HG03039 (cell line): ENCODE data around the gene MYOM3.
"Not testable (repeated sequence)": the region's sequence is repeated elsewhere in the genome, so short reads cannot be mapped to it uniquely, and the experiment has no call there.

ENCODE experiments used
- ATAC-seq: cut with Tn5 transposase; IDR thresholded peaks from one replicate; pipeline ENCODE4 v1.9.1; 2021; ENCODE audit warnings: mild to moderate bottlenecking, moderate library complexity; ENCODE audit not compliant: unreplicated experiment

The MYOM3 gene

DNA sequence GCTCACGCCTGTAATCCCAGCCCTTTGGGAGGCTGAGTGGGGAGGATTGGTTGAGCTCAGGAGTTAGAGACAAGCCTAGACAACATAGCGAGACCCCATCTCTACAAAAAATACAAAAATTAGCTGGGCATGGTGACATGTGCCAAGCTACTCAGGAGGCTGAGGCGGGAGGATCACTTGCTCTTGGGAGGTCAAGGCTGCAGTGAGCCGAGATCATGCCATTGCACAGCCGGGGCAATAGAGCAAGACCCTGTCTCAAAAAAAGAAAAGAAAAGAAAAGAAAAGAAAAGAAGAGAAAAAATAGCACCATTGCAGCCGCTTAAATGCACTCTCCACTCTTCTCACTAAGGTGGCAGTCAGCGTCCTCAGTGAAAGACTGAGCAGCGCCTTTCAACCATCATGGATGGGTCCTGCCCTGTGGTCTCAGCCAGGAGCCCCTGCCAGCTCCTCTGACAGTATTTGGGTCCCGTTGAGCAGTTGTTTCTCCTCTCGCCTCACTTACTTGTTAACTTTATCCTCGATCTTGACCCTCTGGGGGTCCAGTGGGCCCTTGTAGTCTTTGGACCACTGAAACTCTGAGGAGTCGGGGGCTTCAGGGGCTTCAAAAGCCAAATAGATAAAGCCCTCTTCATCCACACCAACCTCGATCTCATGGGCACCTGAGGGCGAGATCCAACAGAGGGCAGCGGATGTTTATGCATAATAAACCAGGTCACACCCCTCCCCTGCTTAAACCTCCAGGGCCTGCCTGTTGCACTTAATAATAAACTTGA, 36.9 kb downstream of the MYOM3 start:
- ATAC-seq = no peak

DNA sequence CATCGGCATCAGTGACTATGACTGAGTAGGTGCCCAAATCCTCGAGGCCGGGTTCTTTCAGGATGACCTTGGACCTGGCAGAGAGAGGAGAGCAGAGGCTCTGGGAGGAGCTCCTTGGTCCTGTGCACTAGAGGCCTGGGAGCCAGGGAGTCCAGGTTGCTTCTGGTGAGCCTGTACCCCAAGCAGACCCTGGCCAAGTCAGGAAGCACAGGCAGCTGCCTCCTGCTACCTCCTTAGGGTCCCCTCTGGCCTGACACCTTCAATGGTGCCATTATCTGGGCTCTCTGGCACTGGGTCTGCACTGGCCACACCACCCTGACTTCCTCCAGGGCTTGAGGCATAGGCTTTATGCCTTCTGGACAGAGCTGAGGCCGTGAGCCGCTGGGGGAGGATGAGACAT, 37.7 kb downstream of the MYOM3 start:
- ATAC-seq = no peak

- no peak for ATAC-seq
These were observed 40.0 kb downstream of the MYOM3 start for GRCh38 chr1:24071941-24072340.

DNA sequence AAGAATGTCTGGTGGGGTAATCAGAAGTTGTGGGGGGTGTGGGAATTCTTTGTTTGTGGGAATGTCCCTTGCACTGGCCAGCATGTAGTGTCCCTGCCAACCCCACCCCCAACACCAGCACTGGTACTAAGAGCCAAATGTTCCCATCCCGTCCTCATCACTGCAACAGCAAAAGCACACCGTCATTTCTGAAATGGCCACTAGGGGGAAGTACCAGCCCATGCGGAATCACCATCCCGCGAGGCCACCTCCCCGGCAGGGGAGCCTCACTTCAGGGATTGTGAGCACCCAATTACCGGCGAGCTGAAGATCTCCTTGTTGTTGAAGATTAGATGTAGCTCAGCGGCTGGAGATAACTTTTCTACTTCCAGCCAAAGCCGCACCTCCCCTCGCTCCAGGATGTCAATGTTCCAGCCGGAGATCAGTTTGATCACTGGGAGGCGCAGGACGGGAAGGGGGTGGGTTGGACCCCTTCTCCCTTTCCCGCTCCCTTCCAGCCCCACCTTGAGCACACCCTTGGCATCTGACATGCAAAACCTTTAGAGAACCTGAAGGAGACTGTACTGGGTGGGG, 41.0 kb downstream of the MYOM3 start:
- no peak for ATAC-seq

DNA sequence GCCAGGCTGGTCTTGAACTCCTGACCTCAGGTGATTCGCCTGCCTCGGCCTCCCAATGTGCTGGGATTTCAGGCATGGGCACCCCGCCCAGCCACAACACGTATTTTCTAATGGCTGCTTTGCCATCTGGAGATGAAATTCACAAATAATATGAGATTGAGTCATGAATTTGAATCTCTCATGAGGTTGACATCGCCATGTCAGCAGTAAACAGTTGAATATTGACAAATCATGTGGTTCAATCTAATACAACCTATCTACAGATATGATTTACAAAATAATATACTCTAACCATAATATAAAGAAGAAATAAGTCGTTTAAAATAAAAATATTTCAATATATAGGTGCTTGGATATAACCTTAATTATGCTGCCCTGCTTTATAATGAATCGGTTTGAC, 42.1 kb downstream of the MYOM3 start:
- ATAC-seq = no peak

- no peak for ATAC-seq
These were observed 44.0 kb downstream of the MYOM3 start for GRCh38 chr1:24067978-24068377.

DNA sequence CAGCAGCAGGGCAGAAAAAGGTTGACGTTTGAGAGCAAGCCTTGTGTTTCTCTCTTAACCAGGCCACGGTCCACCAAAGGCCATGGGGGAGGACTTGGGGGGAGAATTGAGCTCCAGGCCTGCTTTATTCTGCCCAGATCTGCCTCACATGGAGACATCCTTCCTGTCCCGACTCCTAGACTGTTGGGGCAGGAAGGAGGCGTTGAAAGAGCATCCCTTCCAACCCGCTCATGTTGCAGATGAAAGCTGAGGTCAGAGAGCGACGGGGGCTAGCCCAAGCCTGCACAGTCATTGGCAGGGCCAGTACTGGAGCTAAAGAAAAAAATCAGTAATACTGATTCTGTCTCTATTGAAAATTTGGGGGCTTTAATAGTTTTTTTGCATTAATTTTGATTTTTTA, 46.6 kb downstream of the MYOM3 start:
- no peak for ATAC-seq

DNA sequence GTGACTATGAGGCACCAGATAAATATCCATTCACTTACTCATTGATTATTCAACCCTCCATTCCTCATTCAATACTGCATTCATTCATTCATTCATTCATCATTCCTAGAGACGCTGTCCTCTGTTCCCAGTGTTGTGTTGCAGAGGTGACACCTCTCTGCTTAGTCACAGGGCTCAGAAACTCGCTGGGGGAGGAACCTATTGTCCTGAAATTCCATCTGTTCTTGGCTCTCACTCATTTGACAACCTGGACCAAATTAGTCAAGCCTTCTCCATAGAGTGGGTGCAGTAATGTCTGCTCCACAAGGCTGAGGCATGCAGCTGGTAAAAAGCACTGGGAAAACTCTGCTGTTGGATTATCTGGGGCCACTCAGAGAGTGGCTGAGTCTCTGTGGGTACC, 49.7 kb downstream of the MYOM3 start:
- no peak for ATAC-seq

- no peak for ATAC-seq
These were observed 51.5 kb downstream of the MYOM3 start for GRCh38 chr1:24060482-24060881.

GRCh38 chr1:24058671-24059455, 53.1 kb downstream of the MYOM3 start:
- no peak for ATAC-seq

DNA sequence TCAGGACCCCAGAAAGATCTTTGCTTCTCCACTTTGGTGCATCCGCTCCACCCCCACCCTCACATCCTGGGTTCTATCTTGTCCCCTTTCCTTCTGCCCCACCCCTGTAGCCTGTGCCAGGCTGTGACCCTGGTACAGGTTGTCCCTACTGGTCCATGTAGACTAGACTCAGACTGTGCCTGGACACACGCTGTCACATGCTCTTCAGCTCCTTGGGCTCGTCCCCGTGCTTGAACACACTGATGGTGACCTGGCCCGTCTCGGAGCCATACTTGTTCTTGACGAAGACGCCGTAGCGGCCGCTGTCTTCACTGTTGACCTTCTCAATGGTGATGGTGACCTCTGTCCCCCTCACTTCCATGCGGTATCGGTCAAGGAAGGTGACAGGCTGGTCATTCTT, 54.8 kb downstream of the MYOM3 start:
- no peak for ATAC-seq

GRCh38 chr1:24055681-24056080, 56.3 kb downstream of the MYOM3 start:
- ATAC-seq = no peak

GRCh38 chr1:24052220-24052619, 59.7 kb downstream of the MYOM3 start:
- ATAC-seq = no peak

DNA sequence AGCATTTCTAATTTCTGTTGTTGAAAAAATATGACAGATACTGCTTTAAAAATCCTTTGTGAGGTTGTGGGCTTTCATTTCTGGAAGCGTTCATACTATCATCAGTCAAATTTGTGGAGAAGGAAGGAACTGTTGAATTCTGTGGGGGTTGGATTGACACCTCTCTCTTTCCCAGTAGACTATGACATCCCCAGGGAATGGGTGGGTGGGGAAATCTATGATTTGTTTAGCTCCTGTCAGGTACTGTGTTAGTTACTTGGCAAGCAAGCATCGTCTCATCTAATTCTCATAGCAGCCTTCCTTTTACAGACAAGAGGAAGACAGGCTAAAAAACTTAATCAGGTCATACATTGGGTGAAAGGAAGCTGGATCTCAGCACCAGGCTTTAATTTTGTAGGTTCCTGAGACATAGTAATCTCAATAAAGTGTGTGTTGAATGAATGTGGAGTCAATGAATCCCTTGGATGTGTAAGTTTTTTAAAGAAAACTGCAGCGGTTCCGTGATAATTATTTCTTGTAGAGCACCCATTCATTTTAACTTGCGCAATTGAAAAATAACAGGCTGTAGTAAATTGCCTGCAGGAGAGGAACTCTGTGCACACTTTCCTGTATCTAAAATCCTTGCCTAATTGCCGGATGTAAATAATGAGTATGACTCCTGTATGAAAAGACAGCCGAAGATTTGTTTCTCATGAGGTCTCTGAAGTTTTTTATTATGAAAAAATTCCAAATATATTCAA, 60.6 kb downstream of the MYOM3 start:
- ATAC-seq = no peak

GRCh38 chr1:24049733-24050132, 62.2 kb downstream of the MYOM3 start:
- no peak for ATAC-seq

DNA sequence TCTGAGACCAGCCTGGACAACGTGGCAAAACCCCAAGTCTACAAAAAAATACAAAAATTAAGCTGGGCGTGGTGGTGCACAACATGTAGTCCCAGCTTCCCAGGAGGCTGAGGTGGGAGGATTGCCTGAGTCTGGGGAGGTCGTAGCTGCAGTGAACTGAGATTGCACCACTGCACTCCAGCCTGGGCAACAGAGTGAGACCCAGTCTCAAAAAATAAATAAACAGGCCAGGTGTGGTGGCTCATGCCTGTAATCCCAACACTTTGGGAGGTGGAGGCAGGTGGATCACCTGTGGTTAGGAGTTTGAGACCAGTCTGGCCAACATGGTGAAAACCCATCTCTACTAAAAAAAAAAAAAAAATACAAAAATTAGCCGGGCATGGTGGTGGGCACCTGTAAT, 63.0 kb downstream of the MYOM3 start:
- not testable (repeated sequence) for ATAC-seq

GRCh38 chr1:24048205-24048869, 63.6 kb downstream of the MYOM3 start:
- ATAC-seq = no peak

DNA sequence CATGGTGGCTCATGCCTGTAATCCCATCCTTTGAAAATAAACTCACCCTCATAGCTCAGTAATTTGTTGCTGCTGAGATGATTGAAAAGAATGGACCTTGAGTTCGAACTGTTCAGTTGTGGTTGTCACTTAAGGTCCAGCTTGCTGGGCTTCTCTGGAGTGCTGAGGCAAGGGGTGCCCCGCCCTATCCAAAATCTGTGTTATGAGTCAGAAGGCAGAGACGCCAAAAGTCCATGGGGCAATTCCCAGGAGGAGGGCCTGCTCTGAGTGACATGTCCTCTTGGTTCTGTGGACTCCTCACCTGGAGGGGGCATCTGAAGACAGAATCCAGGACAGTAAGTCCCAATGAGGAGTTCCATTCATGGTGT, 64.8 kb downstream of the MYOM3 start:
- ATAC-seq = no peak

DNA sequence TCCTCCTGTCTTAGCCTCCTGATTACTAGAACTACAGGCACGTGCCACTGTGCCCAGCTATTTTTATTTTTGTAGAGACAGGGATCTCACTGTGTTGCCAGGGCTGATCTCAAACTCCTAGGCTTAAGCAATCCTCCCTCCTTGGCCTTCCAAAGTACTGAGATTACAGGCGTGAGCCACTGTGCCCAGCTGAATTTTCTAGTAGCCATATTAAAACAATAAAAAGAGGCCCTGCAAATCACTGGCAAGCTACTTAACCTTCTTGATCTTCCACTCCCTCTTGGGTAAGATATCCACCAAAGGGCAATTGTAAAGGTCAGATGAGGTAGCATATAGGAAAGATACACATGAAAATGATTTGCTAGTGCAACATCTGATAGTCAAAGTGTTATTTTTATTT, 66.2 kb downstream of the MYOM3 start:
- no peak for ATAC-seq

GRCh38 chr1:24044672-24045071, 67.3 kb downstream of the MYOM3 start:
- ATAC-seq = not testable (repeated sequence)
